ENCODE data around the gene MYL6B.
"Not testable (repeated sequence)": the region's sequence is repeated elsewhere in the genome, so short reads cannot be mapped to it uniquely, and the experiment has no call there.

The MYL6B gene

GRCh38 chr12:56105609-56105902 is 46.8 kb upstream of the MYL6B start:
- TF ChIP-seq CTCF (conservative IDR thresholded peaks at IDR 0.05; ENCODE audit: low read length): no peak
- H3K4me3 ChIP-seq (ENCODE audit: low read length): peak overlapping the region; percentile 90
- DNase-seq (ENCODE audit: low read depth): no peak

GRCh38 chr12:56107242-56107641 is 45.1 kb upstream of the MYL6B start:
- no peak overlapping the region for H3K4me3 ChIP-seq (ENCODE audit: low read length)
- no peak for TF ChIP-seq CTCF (conservative IDR thresholded peaks at IDR 0.05; ENCODE audit: low read length)
- no peak for DNase-seq (ENCODE audit: low read depth)

- no peak overlapping the region for H3K4me3 ChIP-seq (ENCODE audit: low read length)
- no peak for TF ChIP-seq CTCF (conservative IDR thresholded peaks at IDR 0.05; ENCODE audit: low read length)
- DNase-seq (ENCODE audit: low read depth): no peak
Measured at GRCh38 chr12:56110571-56110970, 41.8 kb upstream of the MYL6B start.

GRCh38 chr12:56114084-56114483 is 38.3 kb upstream of the MYL6B start:
- H3K4me3 ChIP-seq (ENCODE audit: low read length): no peak overlapping the region
- no peak for TF ChIP-seq CTCF (conservative IDR thresholded peaks at IDR 0.05; ENCODE audit: low read length)
- DNase-seq (ENCODE audit: low read depth): no peak

GRCh38 chr12:56115329-56115728 is 37.1 kb upstream of the MYL6B start:
- peak overlapping the region; percentile 88 for H3K4me3 ChIP-seq (ENCODE audit: low read length)
- TF ChIP-seq CTCF (conservative IDR thresholded peaks at IDR 0.05; ENCODE audit: low read length): no peak
- DNase-seq (ENCODE audit: low read depth): peak; percentile 17

- no peak for TF ChIP-seq CTCF (conservative IDR thresholded peaks at IDR 0.05; ENCODE audit: low read length)
- H3K4me3 ChIP-seq (ENCODE audit: low read length): peak within 1 kb of the TSS; percentile 88
- peak; percentile 89 for DNase-seq (ENCODE audit: low read depth)
Measured at GRCh38 chr12:56116267-56117081, 35.9 kb upstream of the MYL6B start, which contains the start of gene RPL41. RPL41 (plus strand) TSS chr12:56116633.

- not testable (repeated sequence) for DNase-seq (ENCODE audit: low read depth)
- peak overlapping the region; percentile 88 for H3K4me3 ChIP-seq (ENCODE audit: low read length)
Measured at GRCh38 chr12:56117082-56117706, 35.2 kb upstream of the MYL6B start.
